K562 (cell line): ENCODE results near the gene LSM12. TPM values are rescaled to one million over a fixed set of nuclear protein-coding genes. Genes with fewer than 3 reads are reported as not detected.

Experiments used
- ARID4B ChIP-seq: sonication (generic); formaldehyde crosslinking; IDR thresholded peaks from 2 replicates; pipeline ENCODE4 v1.8.0; 2022; ENCODE audit warnings: mild to moderate bottlenecking, missing genetic modification reagents
- BCL6 ChIP-seq: fragments of 250-450 bp; sonication (Bioruptor Pico); IDR thresholded peaks from 2 replicates; pipeline ENCODE4 v1.4.0; 2020
- BRD4 ChIP-seq: fragments of 200-600 bp; sonication (generic); IDR thresholded peaks from 2 replicates; pipeline ENCODE4 v1.6.1; 2017; ENCODE audit warnings: inconsistent platforms
- HBP1 ChIP-seq: fragments of 450-650 bp; formaldehyde crosslinking; IDR thresholded peaks from 2 replicates; pipeline ENCODE4 v1.4.0; 2022; ENCODE audit warnings: missing genetic modification characterization
- ILK ChIP-seq: fragments of 450-650 bp; IDR thresholded peaks from 2 replicates; pipeline ENCODE4 v1.6.1; 2016; ENCODE audit warnings: missing genetic modification characterization, low read depth, mild to moderate bottlenecking, missing compliant biosample characterization, moderate library complexity, borderline replicate concordance
- MED1 ChIP-seq: sonication (generic); formaldehyde crosslinking; IDR thresholded peaks from 2 replicates; pipeline ENCODE4 v1.8.1; 2023; ENCODE audit warnings: missing genetic modification reagents, borderline replicate concordance
- USF2 ChIP-seq: sonication (generic); formaldehyde crosslinking; IDR thresholded peaks from 2 replicates; pipeline ENCODE4 v1.5.0; 2020; ENCODE audit warnings: missing genetic modification reagents
- ZNF316 ChIP-seq: fragments of 450-650 bp; IDR thresholded peaks from 2 replicates; pipeline ENCODE4 v1.6.1; 2016
- ZNF75A ChIP-seq: fragments of 450-650 bp; formaldehyde crosslinking; IDR thresholded peaks from 2 replicates; pipeline ENCODE4 v1.4.0; 2020; ENCODE audit warnings: mild to moderate bottlenecking
- polyA plus RNA-seq, 8 experiments: library from polyadenylated mRNA; depleted of rRNA in 4 of 8; stranded (reverse) in 5 of 8; unstranded in 3 of 8; fragments of >200 nt; fragmentation: Nextera tagmentation in 2 of 8; fragmentation: Illumina TruSeq in 1 of 8; extraction: Ambion mirVana in 2 of 8; extraction: Trizol in 1 of 8; gene quantifications; 2 replicates each; pipeline versions ENCODE4 v1.2.1 to v1.2.3, GENCODE V29; 2011 to 2014; ENCODE audit warnings: inconsistent platforms in 1 of 8, missing spikeins in 1 of 8
- total RNA-seq, 7 experiments: library from RNA; depleted of rRNA in 6 of 7; stranded (reverse); fragments of >200 nt in 6 of 7; fragmentation: Illumina TruSeq in 2 of 7; extraction: Trizol in 2 of 7; gene quantifications; 2 replicates each; pipeline versions ENCODE4 v1.2.1 to v1.2.3, GENCODE V29; 2011 to 2021; ENCODE audit warnings: low replicate concordance in 1 of 7

The LSM12 gene
- total and polyA plus RNA-seq, 9 of the 15 experiments (the other 6 are each of a cell fraction or from before 2014, with no cell fraction given) = 53.0 to 258 (median 89.3) TPM

DNA sequence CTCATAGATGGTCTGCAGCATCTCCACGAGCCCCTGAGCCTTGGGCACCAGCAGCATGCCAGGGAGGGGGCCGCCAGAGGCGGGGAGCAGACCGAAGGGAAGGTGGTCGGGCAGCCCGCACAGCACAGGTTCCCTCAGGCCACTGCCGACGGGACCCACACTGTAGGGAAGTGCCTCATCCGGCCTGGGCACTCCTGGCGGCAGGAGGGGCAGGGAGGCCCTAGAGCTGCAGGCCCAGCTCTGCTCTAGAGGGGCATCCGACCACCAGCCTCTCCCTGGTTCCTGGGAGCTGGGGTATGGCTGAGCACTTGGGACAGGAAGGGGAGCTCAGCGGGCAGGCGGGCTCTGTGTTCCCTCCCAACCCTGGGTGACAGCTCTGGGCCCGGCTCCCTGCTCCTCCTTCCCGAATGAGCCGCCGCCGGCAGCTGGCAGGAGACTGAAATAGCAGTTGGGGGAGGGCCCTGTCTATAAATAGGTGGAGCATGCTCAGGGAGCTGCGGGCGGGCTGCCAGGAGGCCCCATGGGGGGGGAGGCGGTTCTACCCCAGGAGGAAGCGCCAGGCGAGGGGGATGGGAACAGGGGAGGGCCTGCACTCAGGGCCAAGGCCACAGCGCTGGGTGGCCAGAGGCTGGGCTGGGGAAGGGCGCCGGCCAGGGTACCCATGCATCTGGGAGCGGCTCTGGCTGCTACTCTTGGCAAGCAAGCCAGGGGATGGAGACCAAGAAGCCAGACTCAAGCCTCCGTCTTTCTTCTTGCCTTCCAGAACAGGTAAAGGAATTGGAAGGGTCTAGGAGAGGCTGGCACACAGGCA lies 44.6 kb upstream of the LSM12 start (continued):
- TF ChIP-seq MED1 (CRISPR knock-in tag) = no peak
- TF ChIP-seq ZNF75A (CRISPR knock-in tag) = no peak
- no peak for TF ChIP-seq ZNF316
- no peak for TF ChIP-seq BCL6 (CRISPR knock-in tag)
- no peak for TF ChIP-seq HBP1 (CRISPR knock-in tag)
- TF ChIP-seq BRD4 = no peak
- no peak for TF ChIP-seq ILK (tag)
- no peak for TF ChIP-seq ARID4B (CRISPR knock-in tag)
- TF ChIP-seq USF2 (CRISPR knock-in tag) = no peak
